Stomach (tissue), 9 donors: ENCODE data around the gene TBK1. TPM values are rescaled to one million over a fixed set of nuclear protein-coding genes. Genes with fewer than 3 reads are reported as not detected.

ENCODE experiments used
- DNase-seq, 2 donors: peaks; one replicate each; pipeline versions ENCODE4 v3.0.0 to v3.0.0-alpha.2; 2013 to 2019
- H3K27ac ChIP-seq, 5 donors: fragments of 200-600 bp in 4 of 5; sonication (generic) in 4 of 5; one replicate each; pipeline ENCODE4 v1.5.1; 2013 to 2019; ENCODE audit warnings: mild to moderate bottlenecking in 1 of 5, moderate library complexity in 1 of 5
- H3K27me3 ChIP-seq, 3 donors: fragments of 200-600 bp; sonication (generic); one replicate each; pipeline ENCODE4 v1.5.1; 2017 to 2019; ENCODE audit warnings: mixed run types in 1 of 3
- H3K36me3 ChIP-seq, 4 donors: fragments of 200-600 bp; sonication (generic); 1 replicate in 3 of 4; 2 replicates in 1 of 4; pipeline ENCODE4 v1.5.1; 2016 to 2019
- H3K4me1 ChIP-seq, 4 donors: fragments of 200-600 bp; sonication (generic); one replicate each; pipeline ENCODE4 v1.5.1; 2016 to 2019
- H3K4me3 ChIP-seq, 4 donors: fragments of 200-600 bp; sonication (generic) in 3 of 4; one replicate each; pipeline ENCODE4 v1.5.1; 2016 to 2019; ENCODE audit warnings: mild to moderate bottlenecking in 1 of 4
- H3K9me3 ChIP-seq, 4 donors: fragments of 200-600 bp; sonication (generic); one replicate each; pipeline ENCODE4 v1.5.1; 2016 to 2019
- EP300 ChIP-seq: sonication (generic); formaldehyde crosslinking; IDR thresholded peaks from one replicate; pipeline ENCODE4 v1.6.1; 2017; ENCODE audit warnings: antibody characterized with exemption
- POLR2A ChIP-seq, 4 donors: fragments of 450-650 bp; IDR thresholded peaks; one replicate each; pipeline ENCODE4 v1.6.1; 2016; ENCODE audit warnings: antibody characterized with exemption in 4 of 4, control low read depth in 2 of 4, mild to moderate bottlenecking in 1 of 4, moderate library complexity in 1 of 4
- POLR2AphosphoS5 ChIP-seq, 3 donors: sonication (generic); formaldehyde crosslinking; IDR thresholded peaks; one replicate each; pipeline ENCODE4 v1.6.1; 2016; ENCODE audit warnings: antibody characterized with exemption in 3 of 3
- WGBS, 5 donors: extraction: QIAGEN DNeasy Blood & Tissue Kit in 3 of 5; methylation state at CpG; one replicate each; pipeline versions ENCODE4 v1.1.5 to v1.1.7; 2013 to 2018; 5-methylcytosine and 5-hydroxymethylcytosine counted together
- intact Hi-C: fragments of 100-400 bp; cut with DNase I; formaldehyde crosslinking; loops from one replicate; pipeline ENCODE4 v1.15.1; 2023; ENCODE audit warnings: low total_unique reads
- polyA plus RNA-seq, 3 donors: library from polyadenylated mRNA; stranded (reverse); fragments of 200-250 nt; gene quantifications; one replicate each; pipeline ENCODE4 v1.2.3, GENCODE V29; 2013
- total RNA-seq, 5 donors: library from RNA; depleted of rRNA; stranded (reverse); fragments of >200 nt; gene quantifications; one replicate each; pipeline versions ENCODE4 v1.1.0 to v1.2.3, GENCODE V29; 2014 to 2016
- TF ChIP-seq, protein P1 (sequence below), 7 experiments: fragments of 450-650 bp in 4 of 7; fragments of 200-600 bp in 3 of 7; sonication (generic) in 3 of 7; IDR thresholded peaks; one replicate each; pipeline ENCODE4 v1.5.1; 2016 to 2019; ENCODE audit warnings: antibody characterized with exemption in 7 of 7, control low read depth in 2 of 7, mild to moderate bottlenecking in 1 of 7
- donor health status: healthy with polysubstance abuse.
- donor health status: Bipolar disorder and iron deficiency.
- donor health status: healthy.

Gene TBK1
- total and polyA plus RNA-seq, 8 donors = 1.4 to 45.5 (median 12.4) TPM

DNA sequence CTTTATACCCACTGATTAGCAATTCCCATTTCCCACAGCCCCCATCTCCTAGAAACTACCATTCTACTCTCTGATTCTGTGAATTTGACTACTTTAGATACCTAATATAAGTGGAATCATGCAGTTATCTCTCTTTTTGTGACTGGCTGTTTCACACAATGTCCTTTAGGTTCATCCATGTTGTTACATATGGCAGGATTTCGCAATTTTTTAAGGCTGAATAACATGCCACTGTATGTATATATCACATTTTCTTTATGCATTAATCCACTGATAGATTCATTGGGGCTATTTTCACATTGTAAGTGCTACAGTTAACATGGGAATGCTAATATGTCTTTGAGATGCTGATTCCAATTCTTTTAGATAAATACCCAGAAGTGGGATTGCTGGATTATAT lies 11.8 kb upstream of the TBK1 start:
- peaks cover 36 to 96% (median 93%) of the 10 kb centered on the region in 4 donors for H3K36me3 ChIP-seq
- H3K27me3 ChIP-seq = no peaks in the 10 kb centered on the region
- no peak for TF ChIP-seq POLR2A (IDR thresholded peaks at IDR 0.05)
- TF ChIP-seq POLR2AphosphoS5 (IDR thresholded peaks at IDR 0.05) = no peak
- TF ChIP-seq EP300 = no peak
- TF ChIP-seq, protein P1, sequence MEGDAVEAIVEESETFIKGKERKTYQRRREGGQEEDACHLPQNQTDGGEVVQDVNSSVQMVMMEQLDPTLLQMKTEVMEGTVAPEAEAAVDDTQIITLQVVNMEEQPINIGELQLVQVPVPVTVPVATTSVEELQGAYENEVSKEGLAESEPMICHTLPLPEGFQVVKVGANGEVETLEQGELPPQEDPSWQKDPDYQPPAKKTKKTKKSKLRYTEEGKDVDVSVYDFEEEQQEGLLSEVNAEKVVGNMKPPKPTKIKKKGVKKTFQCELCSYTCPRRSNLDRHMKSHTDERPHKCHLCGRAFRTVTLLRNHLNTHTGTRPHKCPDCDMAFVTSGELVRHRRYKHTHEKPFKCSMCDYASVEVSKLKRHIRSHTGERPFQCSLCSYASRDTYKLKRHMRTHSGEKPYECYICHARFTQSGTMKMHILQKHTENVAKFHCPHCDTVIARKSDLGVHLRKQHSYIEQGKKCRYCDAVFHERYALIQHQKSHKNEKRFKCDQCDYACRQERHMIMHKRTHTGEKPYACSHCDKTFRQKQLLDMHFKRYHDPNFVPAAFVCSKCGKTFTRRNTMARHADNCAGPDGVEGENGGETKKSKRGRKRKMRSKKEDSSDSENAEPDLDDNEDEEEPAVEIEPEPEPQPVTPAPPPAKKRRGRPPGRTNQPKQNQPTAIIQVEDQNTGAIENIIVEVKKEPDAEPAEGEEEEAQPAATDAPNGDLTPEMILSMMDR (IDR thresholded peaks at IDR 0.05) = no peak
- intact Hi-C loops = no loop called here
- H3K27ac ChIP-seq = no peak overlapping the region
- no peaks in the 10 kb centered on the region for H3K9me3 ChIP-seq
- no peak for DNase-seq
- no peak overlapping the region for H3K4me3 ChIP-seq
- H3K4me1 ChIP-seq = no peaks in the 10 kb centered on the region
- WGBS, 5 donors = 91 to 100% (median 100%) methylated on average over 1 of the region's 1 CpG

DNA sequence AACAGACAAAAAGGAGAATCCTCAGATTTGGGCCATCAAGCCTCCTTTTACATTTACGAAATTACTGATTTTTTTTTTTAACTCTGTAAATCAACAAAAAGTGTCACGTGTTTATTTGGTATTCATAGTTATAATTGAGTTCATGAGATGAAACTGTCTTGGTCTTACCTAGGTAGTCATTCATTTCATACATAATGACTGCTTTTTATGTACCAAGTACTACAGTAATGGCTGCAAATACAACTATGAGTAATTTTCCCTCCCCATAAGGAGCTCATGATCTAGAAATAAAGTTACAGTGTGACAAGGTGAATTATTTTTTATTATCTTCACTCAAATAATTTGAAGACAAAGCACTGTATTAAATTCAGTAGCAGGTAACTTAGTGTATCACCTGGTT lies 6.4 kb upstream of the TBK1 start:
- intact Hi-C loops = no loop called here
- Histone ChIP-seq H3K9me3 (no peaks in the 10 kb centered on the region), H3K4me1 (peaks cover 0 to 5% (median under 1%) of the 10 kb centered on the region in 4 donors), H3K27ac (no peak overlapping the region), H3K27me3 (no peaks in the 10 kb centered on the region), H3K36me3 (peaks cover 32 to 80% (median 77%) of the 10 kb centered on the region in 4 donors), H3K4me3 (no peak overlapping the region)
- TF ChIP-seq POLR2A (IDR thresholded peaks at IDR 0.05) (no peak), POLR2AphosphoS5 (IDR thresholded peaks at IDR 0.05) (no peak), EP300 (no peak)
- TF ChIP-seq, protein P1 (IDR thresholded peaks at IDR 0.05) = no peak
- DNase-seq = no peak
- WGBS, 5 donors = 91 to 97% (median 93%) methylated on average over 2 of the region's 2 CpGs

DNA sequence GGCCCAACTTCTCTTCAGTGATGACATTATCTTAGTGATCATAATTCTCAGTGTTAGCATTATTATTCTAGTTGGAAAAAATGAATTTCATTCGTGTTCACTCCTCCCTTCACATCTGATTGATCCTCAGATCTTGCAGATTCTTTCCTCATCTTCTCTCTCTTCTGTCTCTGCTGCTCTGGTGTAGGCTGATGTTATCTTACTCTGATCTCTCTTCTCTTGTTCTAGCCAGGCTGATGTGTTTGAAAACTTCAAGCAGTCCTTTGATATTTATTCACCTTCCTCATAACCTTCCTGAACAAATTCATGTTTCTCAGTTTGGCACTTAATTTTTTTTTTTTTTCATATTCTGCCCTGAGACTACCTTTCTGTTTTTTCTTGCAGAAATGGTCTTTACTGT lies 5.6 kb upstream of the TBK1 start:
- TF ChIP-seq, protein P1 (IDR thresholded peaks at IDR 0.05) = no peak
- no peak for TF ChIP-seq POLR2AphosphoS5 (IDR thresholded peaks at IDR 0.05)
- TF ChIP-seq EP300 = no peak
- no peak for TF ChIP-seq POLR2A (IDR thresholded peaks at IDR 0.05)
- no peak overlapping the region for H3K27ac ChIP-seq
- H3K4me3 ChIP-seq = no peak overlapping the region
- 69 to 83% (median 75%) methylated on average over 1 of the region's 1 CpG for WGBS, 5 donors
- peaks cover 0 to 13% (median 5%) of the 10 kb centered on the region in 4 donors for H3K4me1 ChIP-seq
- DNase-seq = no peak
- H3K36me3 ChIP-seq = peaks cover 32 to 72% (median 71%) of the 10 kb centered on the region in 4 donors
- intact Hi-C loops = no loop called here
- H3K27me3 ChIP-seq = no peaks in the 10 kb centered on the region
- no peaks in the 10 kb centered on the region for H3K9me3 ChIP-seq

DNA sequence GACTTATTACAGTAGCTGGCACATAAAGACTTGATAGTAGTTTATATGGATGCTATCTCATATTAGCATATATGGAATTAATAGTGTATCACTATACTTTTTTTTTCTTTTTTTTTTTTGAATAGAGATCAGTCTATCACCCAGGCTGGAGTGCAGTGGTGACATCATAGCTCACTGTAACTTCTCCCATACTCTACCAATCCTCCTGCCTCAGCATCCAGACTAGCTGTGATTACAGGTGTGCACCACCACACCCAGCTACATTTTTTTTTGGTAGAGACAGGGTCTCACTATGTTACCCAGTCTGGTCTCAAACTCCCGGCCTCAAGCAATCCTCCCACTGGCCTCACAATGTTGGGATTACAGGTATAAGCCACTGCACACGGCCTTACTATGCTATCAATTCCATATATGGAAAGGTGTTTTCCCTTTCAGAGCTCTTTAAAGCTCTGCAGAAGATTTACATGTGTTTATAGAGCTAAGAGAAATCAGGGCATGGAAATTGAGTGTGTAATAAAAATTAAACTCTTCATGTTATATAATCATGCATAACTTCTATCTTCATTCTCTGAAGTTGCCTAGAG lies 1.8 kb upstream of the TBK1 start:
- DNase-seq = no peak
- intact Hi-C loops = no loop called here
- H3K27ac ChIP-seq = no peak overlapping the region
- TF ChIP-seq POLR2AphosphoS5 (IDR thresholded peaks at IDR 0.05) = no peak
- TF ChIP-seq POLR2A (IDR thresholded peaks at IDR 0.05) = no peak
- TF ChIP-seq, protein P1 (IDR thresholded peaks at IDR 0.05) = no peak
- no peak for TF ChIP-seq EP300
- H3K36me3 ChIP-seq = peaks cover 14 to 40% (median 37%) of the 10 kb centered on the region in 4 donors
- no peaks in the 10 kb centered on the region for H3K27me3 ChIP-seq
- peaks cover 0 to 35% (median 29%) of the 10 kb centered on the region in 4 donors for H3K4me1 ChIP-seq
- no peak overlapping the region for H3K4me3 ChIP-seq
- WGBS, 5 donors = 58 to 70% (median 67%) methylated on average over 2 of the region's 2 CpGs
- H3K9me3 ChIP-seq = no peaks in the 10 kb centered on the region
